ENCODE measurements around the gene EXD2.

The EXD2 gene

GRCh38 chr14:69191340-69192111, at the start of gene EXD2:
Gene EXD2 (plus strand): TSS chr14:69191498. CDS start chr14:69209471, 17,973 bp downstream.
- no peaks in the 10 kb centered on the region for H3K36me3 ChIP-seq (ENCODE audit: control insufficient read depth, insufficient read depth, low read length)
- H3K9ac ChIP-seq: no peak within 1 kb of the TSS

GRCh38 chr14:69141550-69141949, 49.7 kb upstream of the EXD2 start:
- no peaks in the 10 kb centered on the region for H3K27me3 ChIP-seq (ENCODE audit: control insufficient read depth, insufficient read depth, low read length)

More at GRCh38 chr14:69191340-69192111, at the start of gene EXD2:
- peaks cover 15% of the 10 kb centered on the region for H3K79me2 ChIP-seq
- peak within 1 kb of the TSS; percentile 64 for H3K4me2 ChIP-seq (ENCODE audit: low read length)
- H3K9me3 ChIP-seq (ENCODE audit: control insufficient read depth, low read length): no peaks in the 10 kb centered on the region
- H3K4me3 ChIP-seq (ENCODE audit: low read depth, low read length): peak within 1 kb of the TSS; percentile 73
- no peak for TF ChIP-seq CTCF (IDR thresholded peaks at IDR 0.05)
- H3K27ac ChIP-seq: peak within 1 kb of the TSS; percentile 73
- H3K27me3 ChIP-seq (ENCODE audit: control insufficient read depth, insufficient read depth, low read length): no peaks in the 10 kb centered on the region
- peak within 1 kb of the TSS; percentile 73 for H2AFZ ChIP-seq
- H3K4me1 ChIP-seq: peaks cover 2% of the 10 kb centered on the region

GRCh38 chr14:69142101-69142500, 49.2 kb upstream of the EXD2 start:
- H3K4me2 ChIP-seq (ENCODE audit: low read length): no peak overlapping the region
- H3K27ac ChIP-seq: no peak overlapping the region
- H3K9ac ChIP-seq: no peak overlapping the region
- peaks cover 38% of the 10 kb centered on the region for H3K79me2 ChIP-seq
- H3K9me3 ChIP-seq (ENCODE audit: control insufficient read depth, low read length): no peaks in the 10 kb centered on the region
- H3K4me1 ChIP-seq: peaks cover 11% of the 10 kb centered on the region
- no peaks in the 10 kb centered on the region for H3K27me3 ChIP-seq (ENCODE audit: control insufficient read depth, insufficient read depth, low read length)
- no peak overlapping the region for H2AFZ ChIP-seq
- TF ChIP-seq CTCF (IDR thresholded peaks at IDR 0.05): no peak
- H3K36me3 ChIP-seq (ENCODE audit: control insufficient read depth, insufficient read depth, low read length): no peaks in the 10 kb centered on the region
- H3K4me3 ChIP-seq (ENCODE audit: low read depth, low read length): no peak overlapping the region

More at GRCh38 chr14:69141550-69141949, 49.7 kb upstream of the EXD2 start:
- Histone ChIP-seq H3K27ac (no peak overlapping the region), H3K4me1 (peaks cover 11% of the 10 kb centered on the region), H3K9ac (no peak overlapping the region), H3K4me2 (ENCODE audit: low read length) (peak overlapping the region; percentile 12), H3K36me3 (ENCODE audit: control insufficient read depth, insufficient read depth, low read length) (no peaks in the 10 kb centered on the region), H3K79me2 (peaks cover 39% of the 10 kb centered on the region), H2AFZ (no peak overlapping the region), H3K9me3 (ENCODE audit: control insufficient read depth, low read length) (no peaks in the 10 kb centered on the region), H3K4me3 (ENCODE audit: low read depth, low read length) (no peak overlapping the region)
- no peak for TF ChIP-seq CTCF (IDR thresholded peaks at IDR 0.05)

- Histone ChIP-seq H3K9ac (no peak overlapping the region), H3K4me3 (ENCODE audit: low read depth, low read length) (no peak overlapping the region), H3K36me3 (ENCODE audit: control insufficient read depth, insufficient read depth, low read length) (no peaks in the 10 kb centered on the region), H3K27ac (no peak overlapping the region), H3K4me1 (peaks cover 12% of the 10 kb centered on the region), H3K79me2 (peaks cover 40% of the 10 kb centered on the region), H3K9me3 (ENCODE audit: control insufficient read depth, low read length) (no peaks in the 10 kb centered on the region), H2AFZ (no peak overlapping the region), H3K27me3 (ENCODE audit: control insufficient read depth, insufficient read depth, low read length) (no peaks in the 10 kb centered on the region), H3K4me2 (ENCODE audit: low read length) (no peak overlapping the region)
- no peak for TF ChIP-seq CTCF (IDR thresholded peaks at IDR 0.05)
Measured at GRCh38 chr14:69149461-69150244, 41.6 kb upstream of the EXD2 start.

Measured in parathyroid adenoma (tissue), 2 donors.